Measurements from ENCODE around the gene MLPH.

Gene MLPH

GRCh38 chr2:237571551-237571950 lies 84.5 kb downstream of the MLPH start:
- DNase-seq, result no peak

GRCh38 chr2:237572021-237572741 lies 85.1 kb downstream of the MLPH start:
- peak; percentile 91 for DNase-seq

- DNase-seq, result no peak
These were observed 85.7 kb downstream of the MLPH start for GRCh38 chr2:237572742-237573101.

GRCh38 chr2:237573721-237574415 lies 86.8 kb downstream of the MLPH start:
- DNase-seq, result no peak

GRCh38 chr2:237574467-237574866 lies 87.4 kb downstream of the MLPH start:
- no peak for DNase-seq

GRCh38 chr2:237574894-237575868 lies 88.1 kb downstream of the MLPH start:
- peak; percentile 51 for DNase-seq

GRCh38 chr2:237575869-237576862 lies 89.1 kb downstream of the MLPH start:
- DNase-seq, result no peak

GRCh38 chr2:237576974-237577373 lies 89.9 kb downstream of the MLPH start:
- no peak for DNase-seq

GRCh38 chr2:237577458-237577857 lies 90.4 kb downstream of the MLPH start:
- no peak for DNase-seq

GRCh38 chr2:237577956-237578870 lies 91.2 kb downstream of the MLPH start:
- DNase-seq, result no peak

- DNase-seq, result no peak
These were observed 94.3 kb downstream of the MLPH start for GRCh38 chr2:237581326-237581725.

- peak; percentile 76 for DNase-seq
These were observed 95.0 kb downstream of the MLPH start for GRCh38 chr2:237581751-237582746.

- no peak for DNase-seq
These were observed 96.6 kb downstream of the MLPH start for GRCh38 chr2:237583385-237584295.

GRCh38 chr2:237585590-237586221 lies 98.7 kb downstream of the MLPH start:
- no peak for DNase-seq

- DNase-seq, result no peak
These were observed 101.1 kb downstream of the MLPH start for GRCh38 chr2:237588044-237588696.

GRCh38 chr2:237590272-237591140 lies 103.5 kb downstream of the MLPH start, which contains the start of gene RAB17:
TSS of gene RAB17 (minus strand) at chr2:237590734. CDS start at chr2:237586154, 4,580 bp downstream.
- DNase-seq, result no peak

Data from right hindlimb (tissue), 1 donor.